ENCODE results near the gene KMT2C. TPM values are rescaled to one million over a fixed set of nuclear protein-coding genes. Genes with fewer than 3 reads are reported as not detected.
A peak's percentile ranks its signal among the peaks of the same experiment; 100 is the strongest.

KMT2C gene
- total RNA-seq, 1 donor = 39.7 TPM

DNA sequence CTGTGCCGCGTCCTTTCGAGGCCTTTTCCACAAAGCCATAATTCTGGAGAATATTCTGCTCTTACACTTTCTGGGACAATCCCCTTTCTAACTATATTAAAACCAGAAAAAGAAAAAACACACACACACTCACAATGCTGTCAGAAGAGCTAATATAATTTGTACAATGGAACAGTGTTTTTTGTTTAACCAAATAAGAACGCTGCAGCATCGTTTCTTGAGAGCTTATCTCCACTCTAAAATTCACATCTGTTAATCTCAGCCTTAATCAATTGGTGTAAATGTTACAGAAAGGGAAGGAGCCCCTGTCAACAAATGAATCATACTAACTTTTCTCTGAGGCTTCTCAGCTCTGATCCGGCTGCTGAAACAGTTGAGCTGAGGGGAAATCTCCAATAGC is 286.4 kb downstream of the KMT2C start:
- TF ChIP-seq, protein P1, sequence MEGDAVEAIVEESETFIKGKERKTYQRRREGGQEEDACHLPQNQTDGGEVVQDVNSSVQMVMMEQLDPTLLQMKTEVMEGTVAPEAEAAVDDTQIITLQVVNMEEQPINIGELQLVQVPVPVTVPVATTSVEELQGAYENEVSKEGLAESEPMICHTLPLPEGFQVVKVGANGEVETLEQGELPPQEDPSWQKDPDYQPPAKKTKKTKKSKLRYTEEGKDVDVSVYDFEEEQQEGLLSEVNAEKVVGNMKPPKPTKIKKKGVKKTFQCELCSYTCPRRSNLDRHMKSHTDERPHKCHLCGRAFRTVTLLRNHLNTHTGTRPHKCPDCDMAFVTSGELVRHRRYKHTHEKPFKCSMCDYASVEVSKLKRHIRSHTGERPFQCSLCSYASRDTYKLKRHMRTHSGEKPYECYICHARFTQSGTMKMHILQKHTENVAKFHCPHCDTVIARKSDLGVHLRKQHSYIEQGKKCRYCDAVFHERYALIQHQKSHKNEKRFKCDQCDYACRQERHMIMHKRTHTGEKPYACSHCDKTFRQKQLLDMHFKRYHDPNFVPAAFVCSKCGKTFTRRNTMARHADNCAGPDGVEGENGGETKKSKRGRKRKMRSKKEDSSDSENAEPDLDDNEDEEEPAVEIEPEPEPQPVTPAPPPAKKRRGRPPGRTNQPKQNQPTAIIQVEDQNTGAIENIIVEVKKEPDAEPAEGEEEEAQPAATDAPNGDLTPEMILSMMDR (IDR thresholded peaks at IDR 0.05; ENCODE audit: insufficient read depth, low read depth, low read length) = no peak
- H3K4me3 ChIP-seq (ENCODE audit: low read depth, low read length) = no peak overlapping the region
- no peak for DNase-seq (ENCODE audit: low read depth)

GRCh38 chr7:152148706-152149105 is 287.1 kb downstream of the KMT2C start:
- DNase-seq (ENCODE audit: low read depth) = no peak
- H3K4me3 ChIP-seq (ENCODE audit: low read depth, low read length) = no peak overlapping the region
- TF ChIP-seq, protein P1 (IDR thresholded peaks at IDR 0.05; ENCODE audit: insufficient read depth, low read depth, low read length) = no peak

GRCh38 chr7:152145853-152146466 is 289.8 kb downstream of the KMT2C start:
- TF ChIP-seq, protein P1 (IDR thresholded peaks at IDR 0.05; ENCODE audit: insufficient read depth, low read depth, low read length) = peak; percentile 56
- DNase-seq (ENCODE audit: low read depth) = peak; percentile 39
- no peak overlapping the region for H3K4me3 ChIP-seq (ENCODE audit: low read depth, low read length)

- H3K4me3 ChIP-seq (ENCODE audit: low read depth, low read length) = no peak overlapping the region
- no peak for DNase-seq (ENCODE audit: low read depth)
- TF ChIP-seq, protein P1 (IDR thresholded peaks at IDR 0.05; ENCODE audit: insufficient read depth, low read depth, low read length) = no peak
Observed at GRCh38 chr7:152144557-152145245, 291.1 kb downstream of the KMT2C start.

DNA sequence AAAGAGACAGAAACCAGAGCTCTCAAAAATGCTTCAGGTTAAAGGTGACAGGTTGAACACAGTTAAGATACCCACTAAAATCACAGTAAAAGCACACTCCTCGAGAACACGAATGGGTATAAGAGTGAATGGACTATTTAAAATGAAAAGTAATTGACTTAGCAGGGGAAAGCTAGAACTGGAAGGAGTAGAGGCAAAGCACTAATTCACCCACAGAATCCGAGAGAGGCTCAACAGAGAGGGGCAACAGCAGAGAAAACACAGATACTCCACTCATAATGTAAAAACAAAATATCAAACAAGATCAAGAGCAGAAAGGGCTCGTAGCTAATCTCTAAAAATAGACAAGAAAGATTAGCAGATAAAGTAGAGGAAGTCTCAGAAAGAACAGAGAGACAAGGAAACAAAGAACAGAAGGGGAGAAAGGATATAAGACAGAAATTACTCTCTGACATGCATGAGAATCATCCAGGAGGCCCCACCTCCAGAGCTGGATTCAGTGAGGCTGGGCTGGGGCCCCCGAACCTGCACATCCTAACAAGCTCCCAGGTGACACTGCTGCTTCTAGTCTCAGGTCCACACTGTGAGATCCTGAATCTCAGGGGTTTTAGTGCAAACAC is 292.7 kb downstream of the KMT2C start:
- DNase-seq (ENCODE audit: low read depth) = no peak
- no peak overlapping the region for H3K4me3 ChIP-seq (ENCODE audit: low read depth, low read length)
- TF ChIP-seq, protein P1 (IDR thresholded peaks at IDR 0.05; ENCODE audit: insufficient read depth, low read depth, low read length) = no peak

- TF ChIP-seq, protein P1 (IDR thresholded peaks at IDR 0.05; ENCODE audit: insufficient read depth, low read depth, low read length) = no peak
- no peak overlapping the region for H3K4me3 ChIP-seq (ENCODE audit: low read depth, low read length)
- no peak for DNase-seq (ENCODE audit: low read depth)
Observed at GRCh38 chr7:152140560-152140959, 295.2 kb downstream of the KMT2C start.
